Epithelial cell of proximal tubule (primary cell): ENCODE data around the gene OR52K1. TPM values are rescaled to one million over a fixed set of nuclear protein-coding genes. Genes with fewer than 3 reads are reported as not detected.

ENCODE experiments used
- DNase-seq: peaks from one replicate; pipeline ENCODE4 v3.0.0-alpha.2; 2011; ENCODE audit warnings: low read depth
- H3K4me3 ChIP-seq: 2 replicates; pipeline ENCODE4 v1.5.1; 2011; ENCODE audit warnings: low read depth, mild to moderate bottlenecking, low read length
- CTCF ChIP-seq: conservative IDR thresholded peaks from 2 replicates; pipeline ENCODE4 v1.5.1; 2012; ENCODE audit warnings: low read depth, mild to moderate bottlenecking, low read length
- total RNA-seq: library from RNA; depleted of rRNA; stranded (reverse); fragments of >200 nt; gene quantifications from 2 replicates; pipeline ENCODE4 v1.2.3, GENCODE V29; 2015

Gene OR52K1
- not detected in 2 replicates for total RNA-seq

DNA sequence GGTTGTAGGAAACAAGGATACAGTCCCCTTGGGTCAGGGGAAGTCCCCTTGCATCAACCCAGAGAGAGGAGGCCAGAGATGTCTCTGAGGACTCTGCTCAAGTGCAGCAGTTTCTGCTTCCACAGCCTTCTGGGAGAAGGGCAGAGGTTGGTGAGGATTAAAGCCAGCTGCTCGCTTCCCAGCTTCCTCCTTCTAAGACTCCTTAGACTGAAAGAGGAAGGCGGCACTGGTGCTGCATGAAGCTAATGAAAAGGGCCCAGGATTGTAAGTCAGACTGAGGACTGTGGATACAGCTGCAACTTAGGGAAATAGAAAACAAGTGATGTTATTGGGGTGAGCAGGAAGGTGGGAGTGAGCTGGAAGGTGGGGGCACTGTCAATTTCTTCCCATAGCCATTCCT is at the start of gene OR52K1:
Gene OR52K1, plus strand, starts transcription at position 202 of the 400 bp plus-strand sequence. CDS start 6,255 bp downstream, outside the sequence.
- no peak within 1 kb of the TSS for H3K4me3 ChIP-seq
- no peak for TF ChIP-seq CTCF
- no peak for DNase-seq

DNA sequence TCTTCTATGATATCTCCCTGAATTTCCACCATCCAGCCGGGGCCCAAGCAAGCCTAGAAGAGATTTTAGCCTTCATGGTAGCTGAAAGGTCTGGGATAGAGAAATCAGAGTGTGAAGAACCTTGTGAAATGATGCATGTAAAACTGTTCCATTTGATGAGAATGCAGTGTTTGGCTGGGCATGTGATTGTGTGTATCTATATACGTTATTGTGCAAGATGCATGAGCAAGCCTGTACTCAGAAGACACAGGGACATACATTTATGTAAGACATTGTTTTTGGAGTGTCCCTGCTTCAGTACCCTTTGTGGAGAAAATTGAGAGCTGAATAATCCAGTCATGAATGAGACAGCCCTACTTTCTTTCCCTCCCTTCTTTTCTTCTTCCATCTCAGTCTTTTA is 48.6 kb upstream of the OR52K1 start:
- H3K4me3 ChIP-seq: no peak overlapping the region
- DNase-seq: no peak
- no peak for TF ChIP-seq CTCF

GRCh38 chr11:4436411-4436810 is 46.0 kb upstream of the OR52K1 start:
- no peak for DNase-seq
- H3K4me3 ChIP-seq: no peak overlapping the region
- TF ChIP-seq CTCF: no peak

GRCh38 chr11:4441515-4441914 is 40.9 kb upstream of the OR52K1 start:
- no peak for DNase-seq
- TF ChIP-seq CTCF: no peak

GRCh38 chr11:4443232-4443891 is 39.1 kb upstream of the OR52K1 start:
- TF ChIP-seq CTCF: no peak
- no peak for DNase-seq
- H3K4me3 ChIP-seq: no peak overlapping the region

More at GRCh38 chr11:4441515-4441914, 40.9 kb upstream of the OR52K1 start:
- no peak overlapping the region for H3K4me3 ChIP-seq

DNA sequence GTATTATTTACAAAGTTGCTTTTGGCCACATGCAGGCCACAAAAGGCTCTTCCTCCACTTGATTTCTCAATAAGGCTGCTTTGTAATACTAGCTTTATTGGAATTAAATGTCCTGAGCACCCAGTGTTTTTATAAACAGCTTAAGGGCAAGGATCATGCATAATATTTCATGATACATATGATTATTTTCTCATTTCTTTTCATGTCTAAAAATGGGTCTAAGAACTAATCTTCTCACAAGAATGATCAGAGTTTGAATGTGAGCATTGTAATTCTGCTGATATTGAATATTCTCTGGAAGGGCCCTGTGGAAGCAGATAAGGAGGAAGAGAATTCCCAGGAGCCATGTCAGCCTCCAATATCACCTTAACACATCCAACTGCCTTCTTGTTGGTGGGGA is 33.5 kb upstream of the OR52K1 start, which contains the start of gene OR52K2:
Gene OR52K2, plus strand, starts transcription at position 301 of the 400 bp plus-strand sequence. Its CDS starts 45 bp downstream, at position 346.
- TF ChIP-seq CTCF: no peak
- DNase-seq: no peak
- H3K4me3 ChIP-seq: no peak within 1 kb of the TSS

- no peak for TF ChIP-seq CTCF
- no peak overlapping the region for H3K4me3 ChIP-seq
- no peak for DNase-seq
Observed at GRCh38 chr11:4453118-4453517, 29.3 kb upstream of the OR52K1 start.
